Neural cell (in vitro differentiated cells): ENCODE measurements around the gene GRIN3A. TPM values are rescaled to one million over a fixed set of nuclear protein-coding genes. Genes with fewer than 3 reads are reported as not detected.

ENCODE experiments used
- H2AFZ ChIP-seq: fragments of 200-600, 300-800 bp; sonication (generic), shearing (Covaris generic); 2 replicates; pipeline ENCODE4 v1.6.0; 2014; ENCODE audit warnings: low read depth, mild to moderate bottlenecking, antibody characterized with exemption, low read length, moderate library complexity
- H3F3A ChIP-seq: fragments of 200-600 bp; shearing (Covaris generic); 2 replicates; pipeline ENCODE4 v1.6.1; 2016; ENCODE audit warnings: mild to moderate bottlenecking, moderate library complexity, mixed read lengths, antibody characterized with exemption, low read length; ENCODE audit not compliant: insufficient read depth, poor library complexity, severe bottlenecking
- H3K27ac ChIP-seq: fragments of 200-600, 300-800 bp; sonication (generic), shearing (Covaris generic); 2 replicates; pipeline ENCODE4 v1.5.1; 2014; ENCODE audit warnings: mild to moderate bottlenecking, low read length, moderate library complexity
- H3K27me3 ChIP-seq: fragments of 300-800, 200-600 bp; sonication (generic), shearing (Covaris generic); 2 replicates; pipeline ENCODE4 v1.6.0; 2014; ENCODE audit warnings: mild to moderate bottlenecking, low read depth, low read length, moderate library complexity; ENCODE audit not compliant: insufficient read depth
- H3K36me3 ChIP-seq: fragments of 300-800, 200-600 bp; sonication (generic), shearing (Covaris generic); 2 replicates; pipeline ENCODE4 v1.5.1; 2014; ENCODE audit warnings: mild to moderate bottlenecking, antibody characterized with exemption, low read length, moderate library complexity; ENCODE audit not compliant: insufficient read depth
- H3K4me2 ChIP-seq: fragments of 300-800, 200-600 bp; sonication (generic), shearing (Covaris generic); 2 replicates; pipeline ENCODE4 v1.6.0; 2014; ENCODE audit warnings: mild to moderate bottlenecking, low read length
- H3K4me3 ChIP-seq: fragments of 300-800, 200-600 bp; sonication (generic), shearing (Covaris generic); 2 replicates; pipeline ENCODE4 v1.5.1; 2014; ENCODE audit warnings: mild to moderate bottlenecking, low read length, moderate library complexity
- H3K79me2 ChIP-seq: fragments of 200-600 bp; shearing (Covaris generic); replicated peaks from 2 replicates; pipeline ENCODE4 v1.6.0; 2014; ENCODE audit warnings: mild to moderate bottlenecking, low read length, moderate library complexity; ENCODE audit not compliant: insufficient read depth
- H3K9ac ChIP-seq: fragments of 300-800, 200-600 bp; sonication (generic), shearing (Covaris generic); 2 replicates; pipeline ENCODE4 v1.6.1; 2016; ENCODE audit warnings: mild to moderate bottlenecking, low read length, mixed read lengths
- H3K9me2 ChIP-seq: fragments of 200-600 bp; shearing (Covaris generic); 2 replicates; pipeline ENCODE4 v1.6.1; 2016; ENCODE audit warnings: mild to moderate bottlenecking, low read length, mixed read lengths; ENCODE audit not compliant: insufficient read depth
- H3K9me3 ChIP-seq: fragments of 200-600, 300-800 bp; sonication (generic), shearing (Covaris generic); 2 replicates; pipeline ENCODE4 v1.6.1; 2016; ENCODE audit warnings: mild to moderate bottlenecking, mixed run types, low read length, moderate library complexity, mixed read lengths
- H4K20me1 ChIP-seq: fragments of 200-600 bp; shearing (Covaris generic); 2 replicates; pipeline ENCODE4 v1.6.1; 2016; ENCODE audit warnings: mild to moderate bottlenecking, mixed run types; ENCODE audit not compliant: insufficient read depth
- EP300 ChIP-seq: fragments of 450-650 bp; conservative IDR thresholded peaks from 2 replicates; pipeline ENCODE4 v1.6.1; 2014; ENCODE audit warnings: antibody characterized with exemption, mild to moderate bottlenecking, moderate library complexity; ENCODE audit not compliant: poor library complexity, severe bottlenecking
- EZH2 ChIP-seq: fragments of 200-600, 300-800 bp; shearing (Covaris generic), sonication (generic); IDR thresholded peaks from 2 replicates; pipeline ENCODE4 v1.6.1; 2014; ENCODE audit warnings: antibody characterized with exemption, low read length, borderline replicate concordance, mild to moderate bottlenecking; ENCODE audit not compliant: insufficient read depth, poor library complexity, severe bottlenecking
- MXI1 ChIP-seq: fragments of 450-650 bp; conservative IDR thresholded peaks from 2 replicates; pipeline ENCODE4 v1.6.1; 2014; ENCODE audit warnings: antibody characterized with exemption, mild to moderate bottlenecking; ENCODE audit not compliant: poor library complexity, severe bottlenecking
- POLR2AphosphoS5 ChIP-seq: IDR thresholded peaks from 2 replicates; pipeline ENCODE4 v1.6.1; 2012
- RAD21 ChIP-seq: fragments of 450-650 bp; conservative IDR thresholded peaks from 2 replicates; pipeline ENCODE4 v1.6.1; 2014; ENCODE audit warnings: antibody characterized with exemption, mild to moderate bottlenecking, moderate library complexity
- SMC3 ChIP-seq: fragments of 450-650 bp; conservative IDR thresholded peaks from 2 replicates; pipeline ENCODE4 v1.6.1; 2014; ENCODE audit warnings: antibody characterized with exemption, mild to moderate bottlenecking, moderate library complexity; ENCODE audit not compliant: poor library complexity
- TAF1 ChIP-seq: IDR thresholded peaks from 2 replicates; pipeline ENCODE4 v1.6.1; 2012; ENCODE audit warnings: low read depth
- polyA plus RNA-seq: library from polyadenylated mRNA; depleted of rRNA; stranded (reverse); fragments of >200 nt; gene quantifications from 2 replicates; pipeline ENCODE4 v1.2.3, GENCODE V29; 2014
- TF ChIP-seq, protein P1 (sequence below): fragments of 450-650 bp; IDR thresholded peaks from 2 replicates; pipeline ENCODE4 v1.5.1; 2014; ENCODE audit warnings: antibody characterized with exemption, mild to moderate bottlenecking, moderate library complexity; ENCODE audit not compliant: poor library complexity, severe bottlenecking
- TF ChIP-seq, protein P2 (sequence below): IDR thresholded peaks from 2 replicates; pipeline ENCODE4 v1.6.1; 2012; ENCODE audit warnings: borderline replicate concordance

Gene GRIN3A
- polyA plus RNA-seq, 1 donor from 2014 or later, result 0.59 TPM

DNA sequence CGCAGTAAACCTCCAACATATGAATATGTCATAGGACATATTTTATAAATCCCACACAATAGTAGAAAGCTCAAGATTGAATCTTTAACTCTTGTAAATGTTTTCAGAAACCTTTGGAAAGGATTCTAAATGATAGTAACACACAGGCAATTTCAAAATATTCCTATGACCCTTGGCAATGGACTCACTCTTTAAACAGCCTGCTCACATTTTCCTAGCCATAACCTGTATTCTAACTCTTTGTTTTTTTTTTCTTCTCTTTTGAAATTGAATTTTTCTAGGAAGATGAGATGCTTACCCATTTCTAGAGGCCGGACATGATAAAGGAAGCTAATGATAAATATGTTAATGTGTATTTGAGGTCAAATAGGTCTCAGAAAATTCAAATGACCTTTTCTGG, 29.6 kb downstream of the GRIN3A start:
- Histone ChIP-seq H3K36me3 (no peaks in the 10 kb centered on the region), H2AFZ (no peak overlapping the region), H3K4me3 (no peak overlapping the region), H3K9me2 (no peaks in the 10 kb centered on the region), H4K20me1 (no peaks in the 10 kb centered on the region), H3K27me3 (no peaks in the 10 kb centered on the region), H3K4me2 (no peak overlapping the region), H3K9me3 (no peaks in the 10 kb centered on the region), H3K9ac (no peak overlapping the region), H3K79me2 (no peaks in the 10 kb centered on the region), H3K27ac (no peak overlapping the region), H3F3A (no peaks in the 10 kb centered on the region)
- TF ChIP-seq POLR2AphosphoS5 (no peak), RAD21 (no peak), SMC3 (no peak), TAF1 (no peak), EZH2 (no peak), EP300 (no peak), MXI1 (no peak)
- TF ChIP-seq, protein P1, sequence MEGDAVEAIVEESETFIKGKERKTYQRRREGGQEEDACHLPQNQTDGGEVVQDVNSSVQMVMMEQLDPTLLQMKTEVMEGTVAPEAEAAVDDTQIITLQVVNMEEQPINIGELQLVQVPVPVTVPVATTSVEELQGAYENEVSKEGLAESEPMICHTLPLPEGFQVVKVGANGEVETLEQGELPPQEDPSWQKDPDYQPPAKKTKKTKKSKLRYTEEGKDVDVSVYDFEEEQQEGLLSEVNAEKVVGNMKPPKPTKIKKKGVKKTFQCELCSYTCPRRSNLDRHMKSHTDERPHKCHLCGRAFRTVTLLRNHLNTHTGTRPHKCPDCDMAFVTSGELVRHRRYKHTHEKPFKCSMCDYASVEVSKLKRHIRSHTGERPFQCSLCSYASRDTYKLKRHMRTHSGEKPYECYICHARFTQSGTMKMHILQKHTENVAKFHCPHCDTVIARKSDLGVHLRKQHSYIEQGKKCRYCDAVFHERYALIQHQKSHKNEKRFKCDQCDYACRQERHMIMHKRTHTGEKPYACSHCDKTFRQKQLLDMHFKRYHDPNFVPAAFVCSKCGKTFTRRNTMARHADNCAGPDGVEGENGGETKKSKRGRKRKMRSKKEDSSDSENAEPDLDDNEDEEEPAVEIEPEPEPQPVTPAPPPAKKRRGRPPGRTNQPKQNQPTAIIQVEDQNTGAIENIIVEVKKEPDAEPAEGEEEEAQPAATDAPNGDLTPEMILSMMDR, result no peak
- TF ChIP-seq, protein P2, sequence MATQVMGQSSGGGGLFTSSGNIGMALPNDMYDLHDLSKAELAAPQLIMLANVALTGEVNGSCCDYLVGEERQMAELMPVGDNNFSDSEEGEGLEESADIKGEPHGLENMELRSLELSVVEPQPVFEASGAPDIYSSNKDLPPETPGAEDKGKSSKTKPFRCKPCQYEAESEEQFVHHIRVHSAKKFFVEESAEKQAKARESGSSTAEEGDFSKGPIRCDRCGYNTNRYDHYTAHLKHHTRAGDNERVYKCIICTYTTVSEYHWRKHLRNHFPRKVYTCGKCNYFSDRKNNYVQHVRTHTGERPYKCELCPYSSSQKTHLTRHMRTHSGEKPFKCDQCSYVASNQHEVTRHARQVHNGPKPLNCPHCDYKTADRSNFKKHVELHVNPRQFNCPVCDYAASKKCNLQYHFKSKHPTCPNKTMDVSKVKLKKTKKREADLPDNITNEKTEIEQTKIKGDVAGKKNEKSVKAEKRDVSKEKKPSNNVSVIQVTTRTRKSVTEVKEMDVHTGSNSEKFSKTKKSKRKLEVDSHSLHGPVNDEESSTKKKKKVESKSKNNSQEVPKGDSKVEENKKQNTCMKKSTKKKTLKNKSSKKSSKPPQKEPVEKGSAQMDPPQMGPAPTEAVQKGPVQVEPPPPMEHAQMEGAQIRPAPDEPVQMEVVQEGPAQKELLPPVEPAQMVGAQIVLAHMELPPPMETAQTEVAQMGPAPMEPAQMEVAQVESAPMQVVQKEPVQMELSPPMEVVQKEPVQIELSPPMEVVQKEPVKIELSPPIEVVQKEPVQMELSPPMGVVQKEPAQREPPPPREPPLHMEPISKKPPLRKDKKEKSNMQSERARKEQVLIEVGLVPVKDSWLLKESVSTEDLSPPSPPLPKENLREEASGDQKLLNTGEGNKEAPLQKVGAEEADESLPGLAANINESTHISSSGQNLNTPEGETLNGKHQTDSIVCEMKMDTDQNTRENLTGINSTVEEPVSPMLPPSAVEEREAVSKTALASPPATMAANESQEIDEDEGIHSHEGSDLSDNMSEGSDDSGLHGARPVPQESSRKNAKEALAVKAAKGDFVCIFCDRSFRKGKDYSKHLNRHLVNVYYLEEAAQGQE, result no peak

DNA sequence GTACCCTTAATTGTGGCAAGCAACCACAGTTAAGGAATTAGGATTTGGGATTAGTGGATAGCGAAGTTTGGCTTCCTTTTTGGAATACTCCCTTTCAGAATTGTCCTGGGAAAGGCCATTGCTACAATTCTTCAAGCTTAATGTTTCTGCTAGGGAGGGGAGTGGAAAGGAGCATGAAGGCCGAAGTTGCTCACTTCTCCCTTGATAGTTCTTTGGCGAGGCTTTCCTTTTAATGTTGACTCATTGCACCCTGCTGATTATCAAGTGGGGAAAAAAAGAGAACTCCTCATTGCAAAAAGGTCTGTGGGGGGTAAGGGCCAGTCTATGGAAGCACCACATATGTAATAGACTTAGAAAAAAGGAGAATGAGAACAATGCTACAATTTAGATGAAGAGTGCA, 30.7 kb downstream of the GRIN3A start:
- no peaks in the 10 kb centered on the region for H3K79me2 ChIP-seq
- no peak overlapping the region for H3K27ac ChIP-seq
- no peaks in the 10 kb centered on the region for H4K20me1 ChIP-seq
- no peaks in the 10 kb centered on the region for H3K9me2 ChIP-seq
- no peaks in the 10 kb centered on the region for H3K36me3 ChIP-seq
- H3K4me2 ChIP-seq, result no peak overlapping the region
- no peaks in the 10 kb centered on the region for H3F3A ChIP-seq
- TF ChIP-seq EZH2, result no peak
- TF ChIP-seq SMC3, result no peak
- TF ChIP-seq RAD21, result no peak
- TF ChIP-seq MXI1, result no peak
- no peak for TF ChIP-seq EP300
- TF ChIP-seq, protein P1, result no peak
- TF ChIP-seq TAF1, result no peak
- TF ChIP-seq POLR2AphosphoS5, result no peak
- TF ChIP-seq, protein P2, result no peak
- no peaks in the 10 kb centered on the region for H3K9me3 ChIP-seq
- no peak overlapping the region for H3K4me3 ChIP-seq
- no peak overlapping the region for H2AFZ ChIP-seq
- no peaks in the 10 kb centered on the region for H3K27me3 ChIP-seq
- H3K9ac ChIP-seq, result no peak overlapping the region
